Mesodermal cell (in vitro differentiated cells): Measurements from ENCODE around the gene ZFYVE9.

ENCODE experiments used
- H3K27ac ChIP-seq: 2 replicates; pipeline ENCODE4 v1.7.0; 2013; ENCODE audit warnings: mild to moderate bottlenecking, low read depth, low read length, moderate library complexity; ENCODE audit not compliant: severe bottlenecking
- H3K36me3 ChIP-seq: 2 replicates; pipeline ENCODE4 v1.7.1; 2013; ENCODE audit warnings: mild to moderate bottlenecking, low read length, moderate library complexity; ENCODE audit not compliant: control insufficient read depth, insufficient read depth
- H3K4me1 ChIP-seq: one replicate; pipeline ENCODE4 v1.7.1; 2013; ENCODE audit warnings: mild to moderate bottlenecking, low read length; ENCODE audit not compliant: insufficient read depth, control insufficient read depth, poor library complexity, severe bottlenecking
- H3K4me3 ChIP-seq: 2 replicates; pipeline ENCODE4 v1.7.0; 2013; ENCODE audit warnings: low read length, control low read depth, mild to moderate bottlenecking; ENCODE audit not compliant: insufficient read depth, poor library complexity, severe bottlenecking; ENCODE audit errors: extremely low read depth
- H3K9me3 ChIP-seq: 2 replicates; pipeline ENCODE4 v1.7.1; 2013; ENCODE audit warnings: mild to moderate bottlenecking, low read length, moderate library complexity; ENCODE audit not compliant: control insufficient read depth
- WGBS, 2 experiments: methylation state at CpG; one replicate each; pipeline ENCODE4 v1.1.5; 2013; ENCODE audit warnings: missing lambda C conversion rate in 2 of 2; ENCODE audit not compliant: insufficient coverage in 2 of 2; 5-methylcytosine and 5-hydroxymethylcytosine counted together

Gene ZFYVE9

DNA sequence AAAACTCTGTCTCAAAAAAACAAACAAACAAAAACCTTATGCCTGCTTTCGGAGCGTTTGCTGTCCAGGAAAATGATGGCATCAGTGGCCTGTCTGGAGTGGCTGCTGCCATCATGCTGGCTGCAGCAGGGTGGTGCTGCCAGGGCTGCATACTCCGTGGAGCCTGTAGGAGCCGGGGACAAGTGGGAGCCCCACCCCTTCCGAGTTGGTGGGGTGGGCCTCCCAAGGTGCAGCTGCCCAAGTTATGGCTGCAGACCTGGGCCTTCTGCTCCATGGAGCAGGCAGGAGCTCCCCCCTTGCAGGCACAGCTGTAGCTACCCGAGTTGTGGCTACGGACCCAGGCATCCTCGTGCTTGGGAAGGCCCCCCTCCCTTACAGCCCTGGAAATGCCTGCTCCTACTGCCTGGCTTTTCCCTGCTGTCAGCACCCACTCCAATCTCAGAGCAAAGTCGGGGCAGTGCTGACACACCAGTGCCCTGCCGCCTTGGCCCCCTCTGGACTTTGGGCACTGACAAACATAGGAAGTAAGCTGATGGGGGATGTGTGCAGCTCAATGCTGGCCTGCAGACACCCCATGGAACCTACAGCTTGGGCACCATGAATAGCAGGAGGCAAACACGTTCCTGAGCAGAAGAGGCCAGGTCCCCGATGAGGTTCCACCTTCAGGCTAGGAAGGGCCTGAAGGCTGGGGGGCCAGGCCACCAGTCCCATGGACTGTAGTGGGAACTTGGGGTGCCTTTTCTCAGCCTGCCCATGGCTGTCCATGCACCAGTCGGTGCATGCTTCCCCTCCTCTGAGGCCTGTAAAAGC, 163.7 kb downstream of the ZFYVE9 start:
- Histone ChIP-seq H3K4me1 (no peaks in the 10 kb centered on the region), H3K4me3 (no peak overlapping the region), H3K27ac (no peak overlapping the region), H3K9me3 (no peaks in the 10 kb centered on the region), H3K36me3 (no peaks in the 10 kb centered on the region)
- 94 to 96% methylated on average over 11 to 12 of the region's 13 CpGs for WGBS, 2 experiments

GRCh38 chr1:52306227-52307006, 164.5 kb downstream of the ZFYVE9 start:
- Histone ChIP-seq H3K36me3 (no peaks in the 10 kb centered on the region), H3K9me3 (no peaks in the 10 kb centered on the region), H3K27ac (no peak overlapping the region), H3K4me1 (no peaks in the 10 kb centered on the region), H3K4me3 (no peak overlapping the region)
- WGBS, 2 experiments = 94 to 96% methylated on average over 9 to 11 of the region's 11 CpGs

GRCh38 chr1:52321061-52321460, 179.2 kb downstream of the ZFYVE9 start:
- Histone ChIP-seq H3K4me3 (no peak overlapping the region), H3K4me1 (no peaks in the 10 kb centered on the region), H3K36me3 (no peaks in the 10 kb centered on the region), H3K9me3 (no peaks in the 10 kb centered on the region), H3K27ac (no peak overlapping the region)
- WGBS, 2 experiments = 100% methylated on average over 2 of the region's 2 CpGs

GRCh38 chr1:52323731-52324130, 181.8 kb downstream of the ZFYVE9 start:
- Histone ChIP-seq H3K9me3 (no peaks in the 10 kb centered on the region), H3K4me1 (no peaks in the 10 kb centered on the region), H3K4me3 (no peak overlapping the region), H3K36me3 (no peaks in the 10 kb centered on the region), H3K27ac (no peak overlapping the region)
- WGBS, 2 experiments = 88 to 100% methylated on average over 4 to 5 of the region's 8 CpGs

DNA sequence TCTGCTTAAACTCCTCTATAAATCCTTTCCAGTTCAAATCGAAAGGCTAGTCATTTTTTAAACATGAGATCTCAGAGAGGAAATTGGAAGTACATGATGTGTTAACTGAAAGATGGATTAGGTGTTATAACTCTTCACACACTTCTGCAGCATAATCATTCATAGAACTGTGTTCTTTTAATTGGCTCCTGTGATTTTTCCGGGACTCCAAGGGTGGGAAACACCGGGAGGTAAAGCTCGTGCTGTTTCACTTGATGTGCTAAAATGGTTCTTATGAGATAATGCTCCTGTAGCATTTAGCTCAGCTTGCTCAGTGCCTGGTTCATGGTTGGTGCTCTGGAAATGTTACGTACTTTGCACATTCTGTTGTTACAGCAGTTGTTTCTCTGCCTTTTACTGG, 183.9 kb downstream of the ZFYVE9 start:
- no peaks in the 10 kb centered on the region for H3K4me1 ChIP-seq
- H3K9me3 ChIP-seq = no peaks in the 10 kb centered on the region
- H3K27ac ChIP-seq = no peak overlapping the region
- no peak overlapping the region for H3K4me3 ChIP-seq
- no peaks in the 10 kb centered on the region for H3K36me3 ChIP-seq
- 49 to 56% methylated on average over 3 to 4 of the region's 5 CpGs for WGBS, 2 experiments

DNA sequence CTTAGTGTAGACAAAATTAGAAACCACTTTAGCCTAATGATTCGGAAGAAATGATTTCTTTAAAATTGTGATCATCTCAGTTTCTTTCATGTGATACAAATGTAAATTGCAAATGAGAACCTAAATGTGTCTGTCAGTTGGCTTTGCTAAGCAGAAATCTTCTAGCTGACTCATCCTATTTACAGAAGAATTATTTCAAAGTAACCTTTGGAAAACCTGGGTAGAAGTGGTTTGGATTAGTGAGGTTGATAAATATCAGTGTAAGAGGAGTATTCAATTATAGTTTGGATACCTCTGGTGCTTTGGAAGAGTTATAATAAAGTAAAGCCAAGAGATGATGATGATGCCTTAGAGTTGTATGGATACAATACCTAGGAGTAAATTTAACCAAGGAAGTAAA, 186.7 kb downstream of the ZFYVE9 start:
- Histone ChIP-seq H3K9me3 (no peaks in the 10 kb centered on the region), H3K36me3 (no peaks in the 10 kb centered on the region), H3K4me1 (no peaks in the 10 kb centered on the region), H3K4me3 (no peak overlapping the region), H3K27ac (no peak overlapping the region)
- WGBS, 2 experiments = 100% methylated on average over 1 of the region's 1 CpG; no CpG with 5 or more reads in 1 of the 2 experiments

DNA sequence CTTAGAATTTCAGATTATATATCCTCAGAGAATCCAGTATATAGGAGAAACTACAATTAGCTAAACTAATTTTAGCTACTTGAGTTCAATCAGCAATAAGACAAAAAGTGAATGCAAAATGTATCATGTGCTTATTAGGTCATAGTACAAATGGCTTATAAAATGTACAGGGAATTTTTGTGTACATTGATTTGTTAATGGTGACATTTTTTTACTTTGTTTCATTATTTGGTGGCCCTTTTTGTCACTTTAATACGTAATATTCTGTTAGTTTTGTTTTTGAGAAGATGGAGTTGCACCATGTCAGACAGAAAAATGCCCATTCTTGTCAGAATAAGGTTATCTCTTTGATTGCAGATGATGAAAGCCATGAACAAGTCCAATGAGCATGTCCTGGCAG, 190.5 kb downstream of the ZFYVE9 start:
- H3K9me3 ChIP-seq = no peaks in the 10 kb centered on the region
- H3K36me3 ChIP-seq = peaks cover 16% of the 10 kb centered on the region
- H3K4me1 ChIP-seq = no peaks in the 10 kb centered on the region
- H3K4me3 ChIP-seq = no peak overlapping the region
- 100% methylated on average over 1 of the region's 1 CpG for WGBS, 2 experiments
- H3K27ac ChIP-seq = no peak overlapping the region

GRCh38 chr1:52334906-52335528, 193.1 kb downstream of the ZFYVE9 start:
- 94 to 95% methylated on average over 2 of the region's 3 CpGs for WGBS, 2 experiments
- Histone ChIP-seq H3K9me3 (no peaks in the 10 kb centered on the region), H3K4me1 (no peaks in the 10 kb centered on the region), H3K27ac (no peak overlapping the region), H3K36me3 (peaks cover 16% of the 10 kb centered on the region), H3K4me3 (no peak overlapping the region)

DNA sequence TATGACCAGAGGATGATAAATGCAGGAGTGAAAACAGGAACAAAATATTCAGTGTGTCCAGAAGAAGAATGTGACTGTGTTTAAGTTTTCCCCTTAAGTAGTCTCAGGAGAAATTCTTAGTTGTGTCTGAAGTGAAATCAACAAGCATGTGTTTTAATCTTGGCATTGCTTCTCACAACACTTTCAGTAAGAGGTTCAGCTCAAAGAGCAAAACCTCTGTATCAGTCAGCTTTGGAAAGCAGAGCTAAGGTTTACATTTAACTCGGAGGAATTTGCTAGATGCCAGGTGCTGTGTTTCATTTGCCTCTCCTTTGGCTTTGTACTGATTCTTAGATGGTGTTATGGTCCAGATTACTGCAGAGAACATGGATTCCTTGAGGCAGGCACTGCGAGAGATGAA, 195.6 kb downstream of the ZFYVE9 start:
- H3K36me3 ChIP-seq = peaks cover 16% of the 10 kb centered on the region
- no peaks in the 10 kb centered on the region for H3K4me1 ChIP-seq
- no peaks in the 10 kb centered on the region for H3K9me3 ChIP-seq
- no peak overlapping the region for H3K27ac ChIP-seq
- WGBS, 2 experiments = 92 to 100% methylated on average over 2 of the region's 2 CpGs
- no peak overlapping the region for H3K4me3 ChIP-seq

DNA sequence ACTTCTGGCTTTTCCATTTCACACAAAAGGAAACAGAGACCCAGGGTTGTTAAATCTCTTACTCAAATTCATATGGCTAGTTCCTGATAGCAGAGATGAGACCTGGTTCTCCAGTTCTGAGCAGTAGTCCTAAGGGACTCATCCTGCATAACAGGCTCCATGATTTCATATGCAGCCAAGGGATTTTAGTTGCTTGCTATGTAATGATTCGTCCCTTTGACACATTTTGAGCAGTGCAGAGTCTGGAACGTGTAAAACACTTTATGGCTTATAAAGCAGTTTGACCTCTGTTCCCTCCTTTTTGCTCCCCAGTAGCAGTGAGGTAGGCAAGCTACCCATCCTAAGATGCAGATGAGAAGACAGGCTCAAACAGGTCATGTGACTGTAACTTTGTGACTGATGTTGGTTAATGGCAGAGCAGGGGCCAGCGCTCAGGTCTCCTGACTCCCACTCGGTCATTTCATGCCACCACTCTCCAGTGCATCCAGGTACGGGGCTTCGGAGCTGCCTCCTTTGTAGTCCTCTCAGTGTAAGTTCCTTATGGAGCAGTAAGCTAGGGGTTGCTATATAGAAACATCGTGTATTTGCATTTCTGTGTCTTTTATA, 199.9 kb downstream of the ZFYVE9 start:
- peaks cover 9% of the 10 kb centered on the region for H3K36me3 ChIP-seq
- 78 to 100% methylated on average over 2 of the region's 7 CpGs for WGBS, 2 experiments
- H3K4me1 ChIP-seq = no peaks in the 10 kb centered on the region
- H3K27ac ChIP-seq = no peak overlapping the region
- H3K9me3 ChIP-seq = no peaks in the 10 kb centered on the region
- H3K4me3 ChIP-seq = no peak overlapping the region
